ENCODE results near the gene GPC3.

DNA sequence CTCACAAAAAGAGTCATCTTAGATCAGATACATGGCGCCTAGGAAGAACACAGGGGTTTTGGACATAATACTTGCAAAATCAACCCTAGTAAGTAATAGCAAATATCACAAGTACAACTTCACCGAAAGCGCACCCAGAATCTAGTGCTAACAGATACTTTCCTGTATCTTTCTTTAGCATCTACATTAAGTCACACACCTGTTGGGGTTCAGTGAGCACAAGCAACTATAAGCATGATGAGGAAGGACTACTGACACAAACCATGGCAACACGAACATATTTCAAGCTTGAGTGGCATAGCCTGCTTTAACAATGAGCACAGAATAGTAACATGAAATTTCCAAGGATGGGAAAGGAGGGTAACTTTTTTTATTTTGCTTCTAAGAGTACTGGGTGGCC lies 116.1 kb downstream of the GPC3 start:
- TF ChIP-seq, protein P1, sequence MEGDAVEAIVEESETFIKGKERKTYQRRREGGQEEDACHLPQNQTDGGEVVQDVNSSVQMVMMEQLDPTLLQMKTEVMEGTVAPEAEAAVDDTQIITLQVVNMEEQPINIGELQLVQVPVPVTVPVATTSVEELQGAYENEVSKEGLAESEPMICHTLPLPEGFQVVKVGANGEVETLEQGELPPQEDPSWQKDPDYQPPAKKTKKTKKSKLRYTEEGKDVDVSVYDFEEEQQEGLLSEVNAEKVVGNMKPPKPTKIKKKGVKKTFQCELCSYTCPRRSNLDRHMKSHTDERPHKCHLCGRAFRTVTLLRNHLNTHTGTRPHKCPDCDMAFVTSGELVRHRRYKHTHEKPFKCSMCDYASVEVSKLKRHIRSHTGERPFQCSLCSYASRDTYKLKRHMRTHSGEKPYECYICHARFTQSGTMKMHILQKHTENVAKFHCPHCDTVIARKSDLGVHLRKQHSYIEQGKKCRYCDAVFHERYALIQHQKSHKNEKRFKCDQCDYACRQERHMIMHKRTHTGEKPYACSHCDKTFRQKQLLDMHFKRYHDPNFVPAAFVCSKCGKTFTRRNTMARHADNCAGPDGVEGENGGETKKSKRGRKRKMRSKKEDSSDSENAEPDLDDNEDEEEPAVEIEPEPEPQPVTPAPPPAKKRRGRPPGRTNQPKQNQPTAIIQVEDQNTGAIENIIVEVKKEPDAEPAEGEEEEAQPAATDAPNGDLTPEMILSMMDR (conservative IDR thresholded peaks at IDR 0.05), result no peak
- no peak for TF ChIP-seq EZH2 (IDR thresholded peaks at IDR 0.05; ENCODE audit: low read depth)
